ENCODE measurements around the gene BCAR1.
"Not testable (repeated sequence)": the region's sequence is repeated elsewhere in the genome, so short reads cannot be mapped to it uniquely, and the experiment has no call there.

BCAR1 gene

GRCh38 chr16:75271441-75272096, 20.1 kb upstream of the BCAR1 start:
- H3K4me2 ChIP-seq (ENCODE audit: low read depth, low read length, poor library complexity, severe bottlenecking): no peak overlapping the region
- H3K27me3 ChIP-seq (ENCODE audit: insufficient read depth, low read length, poor library complexity, severe bottlenecking): no peaks in the 10 kb centered on the region
- no peaks in the 10 kb centered on the region for H3K79me2 ChIP-seq (ENCODE audit: insufficient read depth, low read length)
- TF ChIP-seq EZH2phosphoT487 (IDR thresholded peaks at IDR 0.05; ENCODE audit: borderline replicate concordance): no peak
- TF ChIP-seq, protein P1, sequence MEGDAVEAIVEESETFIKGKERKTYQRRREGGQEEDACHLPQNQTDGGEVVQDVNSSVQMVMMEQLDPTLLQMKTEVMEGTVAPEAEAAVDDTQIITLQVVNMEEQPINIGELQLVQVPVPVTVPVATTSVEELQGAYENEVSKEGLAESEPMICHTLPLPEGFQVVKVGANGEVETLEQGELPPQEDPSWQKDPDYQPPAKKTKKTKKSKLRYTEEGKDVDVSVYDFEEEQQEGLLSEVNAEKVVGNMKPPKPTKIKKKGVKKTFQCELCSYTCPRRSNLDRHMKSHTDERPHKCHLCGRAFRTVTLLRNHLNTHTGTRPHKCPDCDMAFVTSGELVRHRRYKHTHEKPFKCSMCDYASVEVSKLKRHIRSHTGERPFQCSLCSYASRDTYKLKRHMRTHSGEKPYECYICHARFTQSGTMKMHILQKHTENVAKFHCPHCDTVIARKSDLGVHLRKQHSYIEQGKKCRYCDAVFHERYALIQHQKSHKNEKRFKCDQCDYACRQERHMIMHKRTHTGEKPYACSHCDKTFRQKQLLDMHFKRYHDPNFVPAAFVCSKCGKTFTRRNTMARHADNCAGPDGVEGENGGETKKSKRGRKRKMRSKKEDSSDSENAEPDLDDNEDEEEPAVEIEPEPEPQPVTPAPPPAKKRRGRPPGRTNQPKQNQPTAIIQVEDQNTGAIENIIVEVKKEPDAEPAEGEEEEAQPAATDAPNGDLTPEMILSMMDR (conservative IDR thresholded peaks at IDR 0.05; ENCODE audit: low read length): no peak
- no peaks in the 10 kb centered on the region for H3K9me3 ChIP-seq (ENCODE audit: insufficient read depth, low read depth, low read length)
- H3K4me3 ChIP-seq (ENCODE audit: low read length, poor library complexity, severe bottlenecking): no peak overlapping the region
- no peaks in the 10 kb centered on the region for H3K9me2 ChIP-seq (replicated peaks; ENCODE audit: low read depth, low read length)
- H4K20me1 ChIP-seq (ENCODE audit: insufficient read depth, low read length, poor library complexity, severe bottlenecking): no peaks in the 10 kb centered on the region
- no peak overlapping the region for H2AFZ ChIP-seq (ENCODE audit: low read length)
- H3F3A ChIP-seq (ENCODE audit: low read depth): no peaks in the 10 kb centered on the region
- no peak overlapping the region for H3K9ac ChIP-seq (ENCODE audit: low read depth, low read length, poor library complexity, severe bottlenecking)
- no peaks in the 10 kb centered on the region for H3K36me3 ChIP-seq (ENCODE audit: insufficient read depth, low read length)
- peaks cover 3% of the 10 kb centered on the region for H3K4me1 ChIP-seq (ENCODE audit: insufficient read depth, low read length, poor library complexity, severe bottlenecking)

- H3K27me3 ChIP-seq (ENCODE audit: insufficient read depth, low read length, poor library complexity, severe bottlenecking); H2AFZ ChIP-seq (ENCODE audit: low read length); H3K9me2 ChIP-seq (replicated peaks; ENCODE audit: low read depth, low read length); H3K79me2 ChIP-seq (ENCODE audit: insufficient read depth, low read length); H3K4me1 ChIP-seq (ENCODE audit: insufficient read depth, low read length, poor library complexity, severe bottlenecking); H3K9ac ChIP-seq (ENCODE audit: low read depth, low read length, poor library complexity, severe bottlenecking); H3F3A ChIP-seq (ENCODE audit: low read depth); H3K4me2 ChIP-seq (ENCODE audit: low read depth, low read length, poor library complexity, severe bottlenecking); H3K36me3 ChIP-seq (ENCODE audit: insufficient read depth, low read length); H3K4me3 ChIP-seq (ENCODE audit: low read length, poor library complexity, severe bottlenecking); H4K20me1 ChIP-seq (ENCODE audit: insufficient read depth, low read length, poor library complexity, severe bottlenecking); H3K9me3 ChIP-seq (ENCODE audit: insufficient read depth, low read depth, low read length): not testable (repeated sequence)
Observed at GRCh38 chr16:75269358-75269757, 17.9 kb upstream of the BCAR1 start.

GRCh38 chr16:75267631-75268264, 16.3 kb upstream of the BCAR1 start:
- H3K4me1 ChIP-seq (ENCODE audit: insufficient read depth, low read length, poor library complexity, severe bottlenecking): no peaks in the 10 kb centered on the region
- no peaks in the 10 kb centered on the region for H3K9me2 ChIP-seq (replicated peaks; ENCODE audit: low read depth, low read length)
- H3K9me3 ChIP-seq (ENCODE audit: insufficient read depth, low read depth, low read length): no peaks in the 10 kb centered on the region
- TF ChIP-seq, protein P1 (conservative IDR thresholded peaks at IDR 0.05; ENCODE audit: low read length): no peak
- TF ChIP-seq EZH2phosphoT487 (IDR thresholded peaks at IDR 0.05; ENCODE audit: borderline replicate concordance): no peak
- H3K9ac ChIP-seq (ENCODE audit: low read depth, low read length, poor library complexity, severe bottlenecking): no peak overlapping the region
- no peak overlapping the region for H3K4me3 ChIP-seq (ENCODE audit: low read length, poor library complexity, severe bottlenecking)
- H3K4me2 ChIP-seq (ENCODE audit: low read depth, low read length, poor library complexity, severe bottlenecking): no peak overlapping the region
- no peaks in the 10 kb centered on the region for H4K20me1 ChIP-seq (ENCODE audit: insufficient read depth, low read length, poor library complexity, severe bottlenecking)
- H2AFZ ChIP-seq (ENCODE audit: low read length): no peak overlapping the region
- H3K27me3 ChIP-seq (ENCODE audit: insufficient read depth, low read length, poor library complexity, severe bottlenecking): no peaks in the 10 kb centered on the region
- no peaks in the 10 kb centered on the region for H3K79me2 ChIP-seq (ENCODE audit: insufficient read depth, low read length)
- H3K36me3 ChIP-seq (ENCODE audit: insufficient read depth, low read length): no peaks in the 10 kb centered on the region
- no peaks in the 10 kb centered on the region for H3F3A ChIP-seq (ENCODE audit: low read depth)
